CD14-positive monocyte (primary cell): ENCODE results near the gene AKAP6. TPM values are rescaled to one million over a fixed set of nuclear protein-coding genes. Genes with fewer than 3 reads are reported as not detected.

Experiments
- DNase-seq, 3 donors: peaks; one replicate each; pipeline ENCODE4 v3.0.0-alpha.2; 2011 to 2022
- H2AFZ ChIP-seq: 2 replicates; pipeline ENCODE4 v1.6.0; 2012; ENCODE audit warnings: mild to moderate bottlenecking, low read depth, low read length, inconsistent platforms; ENCODE audit not compliant: insufficient read depth, poor library complexity, severe bottlenecking
- H3K27ac ChIP-seq, 2 donors: 1 replicate in 1 of 2; 2 replicates in 1 of 2; pipeline ENCODE4 v1.5.1; 2012 to 2013; ENCODE audit warnings: low read length in 2 of 2, control low read depth in 1 of 2, inconsistent platforms in 1 of 2, low read depth in 1 of 2, mild to moderate bottlenecking in 1 of 2
- H3K27me3 ChIP-seq, 2 donors: one replicate each; pipeline versions ENCODE4 v1.6.0 to v1.6.1; 2011 to 2013; ENCODE audit warnings: low read length in 2 of 2; ENCODE audit not compliant: control insufficient read depth in 2 of 2, insufficient read depth in 2 of 2
- H3K36me3 ChIP-seq, 2 donors: replicated peaks in 1 of 2; 1 replicate in 1 of 2; 2 replicates in 1 of 2; pipeline versions ENCODE4 v1.5.1 to v1.6.1; 2012 to 2013; ENCODE audit warnings: low read length in 2 of 2, control low read depth in 1 of 2, inconsistent platforms in 1 of 2, mild to moderate bottlenecking in 1 of 2; ENCODE audit not compliant: insufficient read depth in 2 of 2, control insufficient read depth in 1 of 2
- H3K4me1 ChIP-seq, 2 donors: 1 replicate in 1 of 2; 2 replicates in 1 of 2; pipeline versions ENCODE4 v1.5.1 to v1.6.1; 2012 to 2013; ENCODE audit warnings: low read length in 2 of 2, control low read depth in 1 of 2, inconsistent platforms in 1 of 2, mild to moderate bottlenecking in 1 of 2, moderate library complexity in 1 of 2; ENCODE audit not compliant: insufficient read depth in 2 of 2, control insufficient read depth in 1 of 2
- H3K4me2 ChIP-seq: replicated peaks from 2 replicates; pipeline ENCODE3; 2012; ENCODE audit warnings: low read length, moderate library complexity, mild to moderate bottlenecking; ENCODE audit not compliant: poor library complexity, severe bottlenecking; ENCODE audit errors: extremely low read depth
- H3K4me3 ChIP-seq, 3 experiments: fragments of 200-600 bp in 1 of 3; sonication (generic) in 1 of 3; replicated peaks in 1 of 3; 1 replicate in 2 of 3; 2 replicates in 1 of 3; pipeline ENCODE4 v1.5.1; 2011 to 2013; ENCODE audit warnings: low read length in 3 of 3, mild to moderate bottlenecking in 3 of 3, control low read depth in 2 of 3, low read depth in 2 of 3, inconsistent platforms in 1 of 3, moderate library complexity in 1 of 3
- H3K79me2 ChIP-seq: 2 replicates; pipeline ENCODE4 v1.6.0; 2012; ENCODE audit warnings: mild to moderate bottlenecking, control low read depth, inconsistent platforms, low read length, moderate library complexity; ENCODE audit not compliant: insufficient read depth
- H3K9ac ChIP-seq: 2 replicates; pipeline ENCODE4 v1.6.0; 2017; ENCODE audit warnings: low read length, mild to moderate bottlenecking; ENCODE audit not compliant: insufficient read depth, poor library complexity, severe bottlenecking
- H3K9me3 ChIP-seq, 2 donors: replicated peaks in 1 of 2; 1 replicate in 1 of 2; 2 replicates in 1 of 2; pipeline versions ENCODE4 v1.5.1 to v1.6.1; 2012 to 2013; ENCODE audit warnings: low read length in 2 of 2, control low read depth in 1 of 2; ENCODE audit not compliant: control insufficient read depth in 1 of 2, insufficient read depth in 1 of 2
- H4K20me1 ChIP-seq: 2 replicates; pipeline ENCODE4 v1.6.0; 2012; ENCODE audit warnings: mild to moderate bottlenecking, low read length, control low read depth, moderate library complexity; ENCODE audit not compliant: insufficient read depth
- H3K27ac Mint-ChIP-seq, 7 donors: one replicate each; pipeline ENCODE4 v1.8.0; 2020; ENCODE audit warnings: mild to moderate bottlenecking in 7 of 7, mixed read lengths in 7 of 7, moderate library complexity in 6 of 7, inconsistent platforms in 2 of 7
- H3K27me3 Mint-ChIP-seq, 3 donors: one replicate each; pipeline ENCODE4 v1.8.0; 2021 to 2022; ENCODE audit warnings: low read depth in 3 of 3, mild to moderate bottlenecking in 3 of 3, mixed read lengths in 3 of 3, moderate library complexity in 3 of 3, inconsistent platforms in 1 of 3
- H3K36me3 Mint-ChIP-seq, 2 donors: one replicate each; pipeline ENCODE4 v1.8.0; 2020; ENCODE audit warnings: mixed read lengths in 2 of 2, inconsistent platforms in 1 of 2, mild to moderate bottlenecking in 1 of 2
- H3K4me1 Mint-ChIP-seq: one replicate; pipeline ENCODE4 v1.8.0; 2020; ENCODE audit warnings: mild to moderate bottlenecking, mixed read lengths
- H3K4me3 Mint-ChIP-seq, 2 donors: one replicate each; pipeline ENCODE4 v1.8.0; 2020; ENCODE audit warnings: mild to moderate bottlenecking in 2 of 2, mixed read lengths in 2 of 2, moderate library complexity in 1 of 2
- H3K9me3 Mint-ChIP-seq, 7 donors: one replicate each; pipeline ENCODE4 v1.8.0; 2020 to 2022; ENCODE audit warnings: mixed read lengths in 7 of 7, mild to moderate bottlenecking in 6 of 7, moderate library complexity in 6 of 7, inconsistent platforms in 2 of 7
- WGBS: methylation state at CpG from one replicate; pipeline ENCODE4 v1.1.5; 2013; ENCODE audit warnings: missing lambda C conversion rate; ENCODE audit not compliant: insufficient coverage; 5-methylcytosine and 5-hydroxymethylcytosine counted together
- intact Hi-C, 2 donors: fragments of 100-400 bp; cut with micrococcal nuclease; formaldehyde crosslinking; loops; one replicate each; pipeline versions ENCODE4 v1.15.0 to v1.15.1; 2023
- polyA plus RNA-seq, 3 donors: library from polyadenylated mRNA; depleted of rRNA in 1 of 3; unstranded in 2 of 3; stranded (reverse) in 1 of 3; fragments of 300-500 nt in 2 of 3; fragments of >200 nt in 1 of 3; fragmentation: Illumina TruSeq in 2 of 3; gene quantifications; 1 replicate in 2 of 3; 2 replicates in 1 of 3; pipeline ENCODE4 v1.2.3, GENCODE V29; 2012 to 2021
- TF ChIP-seq, protein P1 (sequence below): fragments of 200-600 bp; IDR thresholded peaks from one replicate; pipeline ENCODE4 v1.8.0; 2022; ENCODE audit warnings: antibody characterized with exemption, mild to moderate bottlenecking

Gene AKAP6
- polyA plus RNA-seq, 3 donors, result not detected

DNA sequence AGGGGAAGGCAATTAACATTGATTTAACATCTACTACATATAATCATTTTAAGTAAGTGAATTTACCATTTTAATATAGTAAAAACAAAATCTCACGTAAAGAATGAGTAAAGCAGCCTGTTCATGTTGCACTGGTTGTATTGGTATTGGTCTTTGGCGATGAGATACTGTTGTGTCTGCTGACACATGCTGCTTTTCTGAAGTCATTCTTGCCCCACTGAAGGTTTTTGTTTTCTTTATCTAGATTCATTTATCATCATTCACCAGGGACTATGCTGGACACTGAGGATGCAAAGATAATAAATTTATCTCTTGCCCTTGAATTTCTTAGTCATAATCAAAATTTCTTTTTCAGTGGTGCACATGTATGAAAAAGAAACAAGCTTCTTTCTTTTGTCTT, 363.3 kb downstream of the AKAP6 start:
- Mint-ChIP-seq H3K27ac (no peak overlapping the region), H3K36me3 (no peaks in the 10 kb centered on the region), H3K4me1 (no peaks in the 10 kb centered on the region), H3K4me3 (no peak overlapping the region), H3K27me3 (peaks cover 0 to 2% (median 0%) of the 10 kb centered on the region in 3 donors), H3K9me3 (peaks cover 0 to 2% (median 0%) of the 10 kb centered on the region in 7 donors)
- TF ChIP-seq, protein P1, sequence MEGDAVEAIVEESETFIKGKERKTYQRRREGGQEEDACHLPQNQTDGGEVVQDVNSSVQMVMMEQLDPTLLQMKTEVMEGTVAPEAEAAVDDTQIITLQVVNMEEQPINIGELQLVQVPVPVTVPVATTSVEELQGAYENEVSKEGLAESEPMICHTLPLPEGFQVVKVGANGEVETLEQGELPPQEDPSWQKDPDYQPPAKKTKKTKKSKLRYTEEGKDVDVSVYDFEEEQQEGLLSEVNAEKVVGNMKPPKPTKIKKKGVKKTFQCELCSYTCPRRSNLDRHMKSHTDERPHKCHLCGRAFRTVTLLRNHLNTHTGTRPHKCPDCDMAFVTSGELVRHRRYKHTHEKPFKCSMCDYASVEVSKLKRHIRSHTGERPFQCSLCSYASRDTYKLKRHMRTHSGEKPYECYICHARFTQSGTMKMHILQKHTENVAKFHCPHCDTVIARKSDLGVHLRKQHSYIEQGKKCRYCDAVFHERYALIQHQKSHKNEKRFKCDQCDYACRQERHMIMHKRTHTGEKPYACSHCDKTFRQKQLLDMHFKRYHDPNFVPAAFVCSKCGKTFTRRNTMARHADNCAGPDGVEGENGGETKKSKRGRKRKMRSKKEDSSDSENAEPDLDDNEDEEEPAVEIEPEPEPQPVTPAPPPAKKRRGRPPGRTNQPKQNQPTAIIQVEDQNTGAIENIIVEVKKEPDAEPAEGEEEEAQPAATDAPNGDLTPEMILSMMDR, result no peak
- Histone ChIP-seq H3K4me3 (no peak overlapping the region), H3K9me3 (no peaks in the 10 kb centered on the region), H3K27ac (no peak overlapping the region), H3K27me3 (no peaks in the 10 kb centered on the region), H3K9ac (no peak overlapping the region), H3K79me2 (no peaks in the 10 kb centered on the region), H3K36me3 (no peaks in the 10 kb centered on the region), H4K20me1 (no peaks in the 10 kb centered on the region), H2AFZ (no peak overlapping the region), H3K4me1 (no peaks in the 10 kb centered on the region), H3K4me2 (no peak overlapping the region)
- no peak for DNase-seq
- intact Hi-C loops, result no loop called here
- no CpG with 5 or more reads among the region's 2 CpGs for WGBS

DNA sequence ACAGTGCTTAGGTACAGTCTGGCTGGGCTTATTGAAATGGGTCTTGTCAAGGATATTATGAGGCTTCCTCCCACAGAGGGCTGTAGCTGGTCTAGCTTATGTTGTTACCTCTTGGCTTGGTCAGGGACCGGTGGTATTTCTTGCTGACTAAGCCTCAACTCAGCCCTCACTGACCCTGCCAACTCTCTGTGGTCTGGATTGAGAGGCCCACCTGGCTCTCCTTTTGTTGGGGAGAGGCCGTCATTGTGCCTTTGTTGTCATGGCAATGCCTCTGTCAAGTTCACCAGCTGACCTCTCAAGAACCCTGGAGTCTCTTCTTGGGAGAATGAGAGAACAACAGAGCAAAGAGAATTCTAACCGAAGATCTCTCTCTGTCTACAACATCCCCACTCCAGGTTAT, 364.0 kb downstream of the AKAP6 start:
- no peaks in the 10 kb centered on the region for H3K4me1 ChIP-seq
- H3K27me3 Mint-ChIP-seq, result peaks cover 0 to 2% (median 0%) of the 10 kb centered on the region in 3 donors
- no peaks in the 10 kb centered on the region for H3K36me3 ChIP-seq
- no peaks in the 10 kb centered on the region for H3K27me3 ChIP-seq
- H3K4me2 ChIP-seq, result no peak overlapping the region
- peaks cover 0 to 2% (median 0%) of the 10 kb centered on the region in 7 donors for H3K9me3 Mint-ChIP-seq
- intact Hi-C loops, result no loop called here
- no peaks in the 10 kb centered on the region for H3K4me1 Mint-ChIP-seq
- H3K79me2 ChIP-seq, result no peaks in the 10 kb centered on the region
- 50% methylated on average over 1 of the region's 3 CpGs for WGBS
- no peaks in the 10 kb centered on the region for H3K9me3 ChIP-seq
- no peak overlapping the region for H3K4me3 Mint-ChIP-seq
- no peak overlapping the region for H3K27ac Mint-ChIP-seq
- DNase-seq, result no peak
- H3K9ac ChIP-seq, result no peak overlapping the region
- no peak overlapping the region for H3K27ac ChIP-seq
- no peak overlapping the region for H3K4me3 ChIP-seq
- H4K20me1 ChIP-seq, result no peaks in the 10 kb centered on the region
- no peaks in the 10 kb centered on the region for H3K36me3 Mint-ChIP-seq
- H2AFZ ChIP-seq, result no peak overlapping the region
- TF ChIP-seq, protein P1, result no peak
